Dendritic cell treated with granulocyte-macrophage colony-stimulating factor and Interleukin-4, amounts not matched to agents 40 ng/mL and 50 ng/mL, for 4 days (primary cell): ENCODE measurements around the gene MICU1.
"Not testable (repeated sequence)": the region's sequence is repeated elsewhere in the genome, so short reads cannot be mapped to it uniquely, and the experiment has no call there.

Source experiments
- H3K27ac Mint-ChIP-seq: one replicate; pipeline ENCODE4 v1.8.0; 2022; ENCODE audit warnings: mild to moderate bottlenecking, mixed read lengths
- H3K27me3 Mint-ChIP-seq: one replicate; pipeline ENCODE4 v1.8.0; 2022; ENCODE audit warnings: mild to moderate bottlenecking, mixed read lengths
- H3K36me3 Mint-ChIP-seq: one replicate; pipeline ENCODE4 v1.8.0; 2022; ENCODE audit warnings: low read depth, mixed read lengths
- H3K4me1 Mint-ChIP-seq: one replicate; pipeline ENCODE4 v1.8.0; 2022; ENCODE audit warnings: low read depth, mixed read lengths
- H3K4me3 Mint-ChIP-seq: one replicate; pipeline ENCODE4 v1.8.0; 2022; ENCODE audit warnings: mild to moderate bottlenecking, moderate library complexity, mixed read lengths
- H3K9me3 Mint-ChIP-seq: one replicate; pipeline ENCODE4 v1.8.0; 2022; ENCODE audit warnings: mixed read lengths
- intact Hi-C: fragments of 100-400 bp; cut with micrococcal nuclease; formaldehyde crosslinking; loops from one replicate; pipeline ENCODE4 v1.15.0; 2022

MICU1 gene

GRCh38 chr10:72328045-72328828 lies 297.6 kb downstream of the MICU1 start:
- Mint-ChIP-seq H3K36me3 (peaks cover 3% of the 10 kb centered on the region), H3K27me3 (peaks cover 19% of the 10 kb centered on the region), H3K9me3 (no peaks in the 10 kb centered on the region), H3K4me1 (peaks cover 87% of the 10 kb centered on the region), H3K4me3 (no peak overlapping the region), H3K27ac (peak overlapping the region; percentile 89)
- intact Hi-C loops: no loop called here

GRCh38 chr10:72326665-72327603 lies 298.9 kb downstream of the MICU1 start:
- not testable (repeated sequence) for H3K36me3 Mint-ChIP-seq, H3K27ac Mint-ChIP-seq

GRCh38 chr10:72325243-72326175 lies 300.4 kb downstream of the MICU1 start:
- H3K9me3 Mint-ChIP-seq, H3K4me3 Mint-ChIP-seq, H3K36me3 Mint-ChIP-seq, intact Hi-C loops: not testable (repeated sequence)
- peak overlapping the region; percentile 30 for H3K27ac Mint-ChIP-seq
- H3K4me1 Mint-ChIP-seq: peaks cover 86% of the 10 kb centered on the region
- peaks cover 21% of the 10 kb centered on the region for H3K27me3 Mint-ChIP-seq

More at GRCh38 chr10:72326665-72327603, 298.9 kb downstream of the MICU1 start:
- H3K4me3 Mint-ChIP-seq, H3K9me3 Mint-ChIP-seq, intact Hi-C loops: not testable (repeated sequence)
- Mint-ChIP-seq H3K27me3 (peaks cover 22% of the 10 kb centered on the region), H3K4me1 (peaks cover 87% of the 10 kb centered on the region)

- H3K27me3 Mint-ChIP-seq: peaks cover 20% of the 10 kb centered on the region
- H3K9me3 Mint-ChIP-seq: no peaks in the 10 kb centered on the region
- H3K36me3 Mint-ChIP-seq: no peaks in the 10 kb centered on the region
- peak overlapping the region; percentile 60 for H3K27ac Mint-ChIP-seq
- intact Hi-C loops: no loop called here
- peaks cover 81% of the 10 kb centered on the region for H3K4me1 Mint-ChIP-seq
- H3K4me3 Mint-ChIP-seq: no peak overlapping the region
These were observed 302.1 kb downstream of the MICU1 start for GRCh38 chr10:72323771-72324191.

- H3K36me3 Mint-ChIP-seq: no peaks in the 10 kb centered on the region
- no peaks in the 10 kb centered on the region for H3K9me3 Mint-ChIP-seq
- intact Hi-C loops: no loop called here
- H3K4me1 Mint-ChIP-seq: peaks cover 81% of the 10 kb centered on the region
- H3K27ac Mint-ChIP-seq: peak overlapping the region; percentile 60
- H3K27me3 Mint-ChIP-seq: peaks cover 20% of the 10 kb centered on the region
- H3K4me3 Mint-ChIP-seq: no peak overlapping the region
These were observed 302.6 kb downstream of the MICU1 start for GRCh38 chr10:72323108-72323749.

DNA sequence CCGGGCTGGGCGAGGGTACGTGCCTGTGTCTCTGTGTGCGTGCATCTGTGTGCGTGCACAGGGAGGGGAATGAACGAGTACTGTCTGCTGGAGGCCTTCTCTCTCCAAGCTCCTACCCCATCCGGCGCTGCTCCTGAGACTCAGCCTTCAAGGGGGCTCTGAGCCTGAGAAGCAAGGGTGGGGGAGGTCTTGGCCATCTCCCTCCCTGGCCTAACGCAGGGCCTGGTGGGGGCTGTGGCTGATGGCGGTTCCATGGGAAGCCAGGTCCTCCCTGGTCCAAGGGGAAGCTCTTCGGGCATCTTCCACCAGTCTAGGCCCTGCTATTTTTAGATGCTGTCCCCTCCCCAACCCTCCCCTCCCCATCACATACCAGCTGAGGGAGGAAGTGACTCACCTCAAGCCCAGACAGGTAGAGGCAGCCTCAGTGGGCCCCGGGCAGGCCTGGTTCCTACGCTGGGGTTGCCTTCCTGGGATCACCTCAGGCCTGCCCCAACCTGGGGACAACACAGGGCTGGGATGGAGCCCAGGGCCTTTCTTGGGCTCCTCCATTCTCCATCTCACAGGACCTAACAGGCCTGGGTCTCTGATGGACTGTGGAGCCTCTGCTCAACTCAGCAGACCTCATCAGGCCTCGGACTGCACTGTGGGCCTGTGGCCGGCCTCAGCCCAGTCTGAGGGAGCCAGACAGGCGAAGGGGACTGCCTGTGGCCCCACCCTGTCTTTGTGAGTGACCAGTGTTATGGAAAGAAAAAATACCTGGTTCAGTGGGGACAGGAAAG lies 303.4 kb downstream of the MICU1 start:
- intact Hi-C loops: no loop called here
- no peaks in the 10 kb centered on the region for H3K36me3 Mint-ChIP-seq
- H3K9me3 Mint-ChIP-seq: no peaks in the 10 kb centered on the region
- peak overlapping the region; percentile 60 for H3K27ac Mint-ChIP-seq
- H3K4me3 Mint-ChIP-seq: no peak overlapping the region
- peaks cover 78% of the 10 kb centered on the region for H3K4me1 Mint-ChIP-seq
- H3K27me3 Mint-ChIP-seq: peaks cover 18% of the 10 kb centered on the region

- Mint-ChIP-seq H3K4me1 (peaks cover 81% of the 10 kb centered on the region), H3K36me3 (no peaks in the 10 kb centered on the region), H3K27ac (no peak overlapping the region), H3K9me3 (no peaks in the 10 kb centered on the region), H3K27me3 (peaks cover 18% of the 10 kb centered on the region), H3K4me3 (no peak overlapping the region)
- intact Hi-C loops: no loop called here
These were observed 303.9 kb downstream of the MICU1 start for GRCh38 chr10:72322030-72322279.

- peak overlapping the region; percentile 80 for H3K27ac Mint-ChIP-seq
- no peaks in the 10 kb centered on the region for H3K9me3 Mint-ChIP-seq
- H3K4me1 Mint-ChIP-seq: peaks cover 81% of the 10 kb centered on the region
- no peaks in the 10 kb centered on the region for H3K36me3 Mint-ChIP-seq
- H3K27me3 Mint-ChIP-seq: peaks cover 13% of the 10 kb centered on the region
- intact Hi-C loops: no loop called here
- H3K4me3 Mint-ChIP-seq: no peak overlapping the region
These were observed 304.4 kb downstream of the MICU1 start for GRCh38 chr10:72321248-72322029.

DNA sequence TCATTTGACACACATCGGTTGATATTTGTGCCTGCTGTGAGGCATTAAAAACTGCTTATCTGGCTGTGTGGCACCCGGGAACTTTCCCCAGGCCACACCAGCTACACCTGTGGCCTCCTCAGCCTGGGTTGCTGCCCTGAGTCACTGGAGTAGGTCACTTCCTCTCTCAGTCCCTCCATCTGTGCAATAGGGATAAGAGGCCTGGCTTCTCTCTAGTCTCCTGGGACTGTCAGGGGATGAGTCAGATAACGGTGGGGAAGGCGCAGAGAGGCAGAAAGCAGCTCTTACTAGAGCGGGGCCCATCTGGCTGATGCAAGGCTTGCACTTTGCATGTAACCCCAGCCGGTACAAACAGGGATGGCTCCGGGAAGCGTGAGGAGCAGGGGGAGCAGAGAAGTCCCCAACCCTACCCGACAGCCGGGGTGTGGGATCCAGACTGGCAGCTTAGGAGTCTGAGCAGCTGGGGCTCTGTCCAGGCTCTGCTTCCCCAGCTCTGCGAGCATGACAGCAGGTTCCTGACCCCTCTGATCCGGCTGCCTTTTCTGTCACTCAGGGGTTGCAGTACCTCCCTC lies 305.1 kb downstream of the MICU1 start:
- H3K27me3 Mint-ChIP-seq: peaks cover 13% of the 10 kb centered on the region
- peak overlapping the region; percentile 80 for H3K27ac Mint-ChIP-seq
- H3K36me3 Mint-ChIP-seq: no peaks in the 10 kb centered on the region
- intact Hi-C loops: no loop called here
- no peaks in the 10 kb centered on the region for H3K9me3 Mint-ChIP-seq
- H3K4me3 Mint-ChIP-seq: peak overlapping the region; percentile 13
- peaks cover 85% of the 10 kb centered on the region for H3K4me1 Mint-ChIP-seq

DNA sequence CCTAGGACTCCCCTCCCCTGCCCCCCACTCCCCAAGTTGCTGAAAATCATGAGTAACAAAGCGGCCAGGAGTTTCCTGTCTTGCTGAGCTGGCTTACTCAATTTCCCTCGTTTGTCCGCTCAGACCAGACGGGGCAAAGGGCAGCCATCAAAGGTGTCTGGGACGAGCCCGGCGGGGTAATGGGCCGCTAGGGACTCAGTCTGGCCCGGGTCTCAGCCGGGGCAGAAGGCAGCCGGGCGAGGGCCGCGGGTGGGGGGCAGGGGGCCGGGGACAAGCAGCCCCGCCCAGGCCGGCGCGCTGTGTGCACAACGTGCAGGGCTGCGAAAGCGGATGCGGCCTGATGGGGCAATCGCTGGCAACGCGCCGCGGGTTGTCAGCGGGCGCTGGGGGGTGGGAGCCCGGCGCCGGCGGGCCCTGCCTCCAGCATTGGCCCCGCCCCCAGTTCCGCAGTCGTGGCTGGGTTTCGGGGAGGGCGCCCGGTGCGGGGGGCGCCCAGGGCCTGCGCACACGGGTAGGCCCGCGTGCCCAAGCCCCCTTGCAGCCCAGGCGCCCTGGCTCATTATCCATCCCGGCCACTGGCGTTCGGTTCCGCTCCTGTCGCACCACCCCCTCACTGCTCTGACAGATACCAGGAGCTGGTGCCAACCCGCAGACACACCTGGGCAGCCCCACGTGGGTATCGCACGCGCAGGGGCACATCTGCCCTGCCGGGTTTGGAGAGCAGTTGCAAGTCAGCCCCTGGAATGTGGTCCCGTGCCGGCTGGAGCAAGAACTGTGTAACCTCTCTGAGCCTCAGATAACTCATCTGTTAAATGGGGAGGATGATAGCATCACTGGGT lies 306.2 kb downstream of the MICU1 start:
- Mint-ChIP-seq H3K4me3 (peak overlapping the region; percentile 65), H3K27me3 (peaks cover 10% of the 10 kb centered on the region), H3K27ac (peak overlapping the region; percentile 80), H3K36me3 (no peaks in the 10 kb centered on the region), H3K4me1 (peaks cover 89% of the 10 kb centered on the region), H3K9me3 (no peaks in the 10 kb centered on the region)
- intact Hi-C loops: loop anchor here (1.0 kb wide), 1 partner anchor 9 kb away; no protein-coding TSS in a partner anchor
